ENCODE data around the gene DNAJC6. TPM values are rescaled to one million over a fixed set of nuclear protein-coding genes. Genes with fewer than 3 reads are reported as not detected.

DNAJC6 gene
- total RNA-seq (10 to 100 TPM in 1 of 10 donors, 1 to 10 TPM in 9; 3.0 to 10.5 (median 6.2) TPM), polyA plus RNA-seq (1 to 10 TPM in 1 of 2 donors, under 1 TPM in 1; 0.88 to 1.7 TPM)
- long read RNA-seq, donor 1, full-length matches to known transcripts = 2 of 4 reads
- long read RNA-seq, donor 1, partial matches to known transcripts = 1 of 4 reads
- long read RNA-seq, donor 1, other reads (novel, unspliced or antisense) = 1 of 4 reads
- long read RNA-seq, donor 2, partial matches to known transcripts = 5 of 9 reads
- long read RNA-seq, donor 2, other reads (novel, unspliced or antisense) = 4 of 9 reads
- long read RNA-seq, donor 3, partial matches to known transcripts = 0 of 2 reads
- long read RNA-seq, donor 3, other reads (novel, unspliced or antisense) = 2 of 2 reads

DNA sequence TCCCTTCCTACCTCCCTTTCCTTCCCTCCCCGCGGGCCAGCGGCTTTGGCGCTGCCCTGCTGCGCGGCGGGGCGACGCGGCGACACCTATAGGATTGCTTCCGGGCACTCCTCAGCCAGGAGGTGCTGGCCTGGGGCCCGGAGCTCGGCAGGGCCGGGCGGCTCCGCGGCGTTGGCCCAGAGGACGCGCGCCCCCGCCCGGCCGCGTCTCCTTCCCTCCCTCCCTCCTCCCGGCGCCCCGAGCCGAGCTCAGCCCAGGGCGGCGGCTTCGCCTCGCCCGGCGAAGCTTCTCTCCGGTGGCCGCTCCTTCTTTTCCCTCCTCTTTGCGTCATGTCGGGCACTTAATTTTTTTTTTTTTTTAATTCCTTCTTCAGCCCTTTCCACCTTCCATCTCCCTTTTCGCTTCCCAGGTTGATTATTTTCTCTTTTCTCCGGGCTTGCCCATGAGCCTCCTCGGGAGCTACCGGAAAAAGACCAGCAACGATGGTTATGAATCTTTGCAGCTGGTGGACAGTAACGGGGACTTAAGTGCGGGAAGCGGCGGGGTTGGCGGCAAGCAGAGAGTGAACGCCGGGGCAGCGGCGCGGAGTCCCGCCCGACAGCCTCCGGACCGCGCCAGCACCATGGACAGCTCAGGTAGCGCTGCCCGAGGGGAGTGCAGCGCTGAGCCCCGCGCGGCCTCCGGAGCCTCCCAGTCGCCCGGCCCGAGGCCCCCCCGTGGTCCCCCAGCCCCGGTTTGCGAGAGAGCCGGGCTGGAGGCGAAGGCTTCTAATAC lies at the start of gene DNAJC6:
DNAJC6 (plus strand) TSS at position 240 of the 774 bp plus-strand sequence; CDS start at position 443, 203 bp downstream.
- WGBS, 2 donors = 1 to 2% methylated on average over 74 to 75 of the region's 75 CpGs
- ATAC-seq (peak; percentile 97 to 99 (median 98)), DNase-seq (peak; percentile 70 to 73)
- Histone ChIP-seq H3K36me3 (no peaks in the 10 kb centered on the region), H3K9me3 (no peaks in the 10 kb centered on the region), H3K27ac (no peak within 1 kb of the TSS), H3K4me1 (peaks cover 0 to 17% (median 10%) of the 10 kb centered on the region in 9 donors), H3K27me3 (peaks cover 0 to 49% (median 24%) of the 10 kb centered on the region in 7 donors), H3K4me3 (peak within 1 kb of the TSS; percentile 6 to 55 (median 48))
- intact Hi-C loops (cut with DNase I) = loop anchor here in 1 of 10 donors (5.0 kb wide), 1 partner anchor 62 kb away; no protein-coding TSS in a partner anchor
- no peak for TF ChIP-seq CTCF (IDR thresholded peaks at IDR 0.05)

- 60% methylated on average over 3 of the region's 3 CpGs for WGBS, 2 donors
- ATAC-seq (no peak), DNase-seq (no peak)
- TF ChIP-seq CTCF (IDR thresholded peaks at IDR 0.05) = no peak
- H3K4me1 ChIP-seq = peaks cover 0 to 31% (median 13%) of the 10 kb centered on the region in 9 donors
- intact Hi-C loops (cut with DNase I) = loop anchor here in 4 of 10 donors (10.0 kb wide), 2 partner anchors 155 to 165 kb away; partner anchors contain the start of genes LEPR (in 3 of the 4) and LEPROT (in 3 of the 4)
- H3K27ac ChIP-seq = no peak overlapping the region
- H3K9me3 ChIP-seq = no peaks in the 10 kb centered on the region
- peaks cover 0 to 15% (median 0%) of the 10 kb centered on the region in 7 donors for H3K27me3 ChIP-seq
- H3K4me3 ChIP-seq = no peak overlapping the region
- H3K36me3 ChIP-seq = no peaks in the 10 kb centered on the region
Observed at GRCh38 chr1:65259816-65260215, 49.5 kb upstream of the DNAJC6 start.

GRCh38 chr1:65260851-65261473 lies 48.4 kb upstream of the DNAJC6 start:
- H3K9me3 ChIP-seq = no peaks in the 10 kb centered on the region
- peaks cover 0 to 18% (median 5%) of the 10 kb centered on the region in 7 donors for H3K27me3 ChIP-seq
- no peak for TF ChIP-seq CTCF (IDR thresholded peaks at IDR 0.05)
- DNase-seq (no peak), ATAC-seq (peak in 1 of 8 donors; percentile 53)
- peak overlapping the region in 1 of 10 donors; percentile 8 for H3K27ac ChIP-seq
- peaks cover 0 to 31% (median 15%) of the 10 kb centered on the region in 9 donors for H3K4me1 ChIP-seq
- no peaks in the 10 kb centered on the region for H3K36me3 ChIP-seq
- H3K4me3 ChIP-seq = no peak overlapping the region
- WGBS, 2 donors = 76% methylated on average over 4 of the region's 4 CpGs
- intact Hi-C loops (cut with DNase I) = loop anchor here in 3 of 10 donors (10.0 kb wide), 2 partner anchors 154 to 164 kb away; partner anchors contain the start of genes LEPR (in 2 of the 3) and LEPROT (in 2 of the 3)

Measured in heart right ventricle (tissue), 16 donors.